ENCODE results near the gene HAL.

Gene HAL

GRCh38 chr12:95993907-95994306, 2.2 kb downstream of the HAL start:
- no peak overlapping the region for H3K4me2 ChIP-seq (ENCODE audit: low read depth, low read length)
- no peaks in the 10 kb centered on the region for H3K9me3 ChIP-seq (replicated peaks; ENCODE audit: insufficient read depth, low read length)
- H3F3A ChIP-seq (ENCODE audit: insufficient read depth, low read length) = no peaks in the 10 kb centered on the region
- H3K27ac ChIP-seq (ENCODE audit: low read length) = no peak overlapping the region
- no peaks in the 10 kb centered on the region for H4K20me1 ChIP-seq (ENCODE audit: insufficient read depth, low read length)
- no peaks in the 10 kb centered on the region for H3K36me3 ChIP-seq (replicated peaks; ENCODE audit: insufficient read depth, low read length)
- H3K79me2 ChIP-seq (ENCODE audit: low read length) = no peaks in the 10 kb centered on the region
- DNase-seq = no peak
- TF ChIP-seq EZH2 (optimal IDR thresholded peaks at IDR 0.05; ENCODE audit: low read depth, low read length) (no peak), EZH2phosphoT487 (IDR thresholded peaks at IDR 0.05; ENCODE audit: low read length) (no peak)
- TF ChIP-seq, protein P1, sequence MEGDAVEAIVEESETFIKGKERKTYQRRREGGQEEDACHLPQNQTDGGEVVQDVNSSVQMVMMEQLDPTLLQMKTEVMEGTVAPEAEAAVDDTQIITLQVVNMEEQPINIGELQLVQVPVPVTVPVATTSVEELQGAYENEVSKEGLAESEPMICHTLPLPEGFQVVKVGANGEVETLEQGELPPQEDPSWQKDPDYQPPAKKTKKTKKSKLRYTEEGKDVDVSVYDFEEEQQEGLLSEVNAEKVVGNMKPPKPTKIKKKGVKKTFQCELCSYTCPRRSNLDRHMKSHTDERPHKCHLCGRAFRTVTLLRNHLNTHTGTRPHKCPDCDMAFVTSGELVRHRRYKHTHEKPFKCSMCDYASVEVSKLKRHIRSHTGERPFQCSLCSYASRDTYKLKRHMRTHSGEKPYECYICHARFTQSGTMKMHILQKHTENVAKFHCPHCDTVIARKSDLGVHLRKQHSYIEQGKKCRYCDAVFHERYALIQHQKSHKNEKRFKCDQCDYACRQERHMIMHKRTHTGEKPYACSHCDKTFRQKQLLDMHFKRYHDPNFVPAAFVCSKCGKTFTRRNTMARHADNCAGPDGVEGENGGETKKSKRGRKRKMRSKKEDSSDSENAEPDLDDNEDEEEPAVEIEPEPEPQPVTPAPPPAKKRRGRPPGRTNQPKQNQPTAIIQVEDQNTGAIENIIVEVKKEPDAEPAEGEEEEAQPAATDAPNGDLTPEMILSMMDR (IDR thresholded peaks at IDR 0.05; ENCODE audit: low read length) = no peak
- H3K4me3 ChIP-seq (ENCODE audit: low read length) = no peak overlapping the region
- no peaks in the 10 kb centered on the region for H3K4me1 ChIP-seq (ENCODE audit: low read length)
- no peaks in the 10 kb centered on the region for H3K27me3 ChIP-seq (replicated peaks; ENCODE audit: insufficient read depth, low read length)
- H3K9me2 ChIP-seq (replicated peaks; ENCODE audit: insufficient read depth, low read length) = no peaks in the 10 kb centered on the region
- H3K9ac ChIP-seq (ENCODE audit: low read length) = no peak overlapping the region
- H2AFZ ChIP-seq (ENCODE audit: low read length) = no peak overlapping the region

DNA sequence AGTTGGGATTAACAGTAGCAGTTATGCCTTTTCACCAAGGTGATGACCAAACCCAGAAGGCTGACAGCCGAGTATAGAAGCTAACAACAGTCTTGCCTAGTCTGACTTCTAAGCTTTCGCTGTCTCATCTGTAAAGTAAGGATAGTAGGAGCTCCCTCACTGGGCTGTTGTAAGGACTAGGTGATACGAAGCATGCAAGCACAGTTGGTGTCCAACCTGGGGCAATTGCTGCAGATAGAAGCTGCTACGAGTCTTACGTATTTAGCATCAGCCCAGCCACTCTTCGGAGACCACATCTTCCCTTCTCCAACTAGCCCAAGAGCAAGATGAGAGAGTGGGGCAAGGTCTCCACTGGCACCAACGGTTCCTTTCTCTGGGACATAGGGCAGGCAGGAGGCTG, 6.0 kb downstream of the HAL start:
- H3K27me3 ChIP-seq (replicated peaks; ENCODE audit: insufficient read depth, low read length) = no peaks in the 10 kb centered on the region
- no peaks in the 10 kb centered on the region for H3K36me3 ChIP-seq (replicated peaks; ENCODE audit: insufficient read depth, low read length)
- H3K79me2 ChIP-seq (ENCODE audit: low read length) = no peaks in the 10 kb centered on the region
- no peaks in the 10 kb centered on the region for H3K9me3 ChIP-seq (replicated peaks; ENCODE audit: insufficient read depth, low read length)
- H3K4me3 ChIP-seq (ENCODE audit: low read length) = no peak overlapping the region
- H3F3A ChIP-seq (ENCODE audit: insufficient read depth, low read length) = no peaks in the 10 kb centered on the region
- no peak overlapping the region for H3K27ac ChIP-seq (ENCODE audit: low read length)
- no peaks in the 10 kb centered on the region for H3K9me2 ChIP-seq (replicated peaks; ENCODE audit: insufficient read depth, low read length)
- H3K9ac ChIP-seq (ENCODE audit: low read length) = no peak overlapping the region
- H3K4me2 ChIP-seq (ENCODE audit: low read depth, low read length) = no peak overlapping the region
- no peaks in the 10 kb centered on the region for H3K4me1 ChIP-seq (ENCODE audit: low read length)
- TF ChIP-seq EZH2 (optimal IDR thresholded peaks at IDR 0.05; ENCODE audit: low read depth, low read length) (no peak), EZH2phosphoT487 (IDR thresholded peaks at IDR 0.05; ENCODE audit: low read length) (no peak)
- TF ChIP-seq, protein P1 (IDR thresholded peaks at IDR 0.05; ENCODE audit: low read length) = no peak
- no peak for DNase-seq
- no peak overlapping the region for H2AFZ ChIP-seq (ENCODE audit: low read length)
- no peaks in the 10 kb centered on the region for H4K20me1 ChIP-seq (ENCODE audit: insufficient read depth, low read length)

GRCh38 chr12:95989504-95990123, 6.5 kb downstream of the HAL start:
- no peaks in the 10 kb centered on the region for H4K20me1 ChIP-seq (ENCODE audit: insufficient read depth, low read length)
- no peaks in the 10 kb centered on the region for H3K9me2 ChIP-seq (replicated peaks; ENCODE audit: insufficient read depth, low read length)
- no peak overlapping the region for H3K27ac ChIP-seq (ENCODE audit: low read length)
- no peak overlapping the region for H3K4me3 ChIP-seq (ENCODE audit: low read length)
- no peak overlapping the region for H3K9ac ChIP-seq (ENCODE audit: low read length)
- H3K79me2 ChIP-seq (ENCODE audit: low read length) = no peaks in the 10 kb centered on the region
- TF ChIP-seq EZH2phosphoT487 (IDR thresholded peaks at IDR 0.05; ENCODE audit: low read length) (no peak), EZH2 (optimal IDR thresholded peaks at IDR 0.05; ENCODE audit: low read depth, low read length) (no peak)
- TF ChIP-seq, protein P1 (IDR thresholded peaks at IDR 0.05; ENCODE audit: low read length) = no peak
- H3K9me3 ChIP-seq (replicated peaks; ENCODE audit: insufficient read depth, low read length) = no peaks in the 10 kb centered on the region
- no peaks in the 10 kb centered on the region for H3K27me3 ChIP-seq (replicated peaks; ENCODE audit: insufficient read depth, low read length)
- H3K4me2 ChIP-seq (ENCODE audit: low read depth, low read length) = no peak overlapping the region
- H3F3A ChIP-seq (ENCODE audit: insufficient read depth, low read length) = no peaks in the 10 kb centered on the region
- H2AFZ ChIP-seq (ENCODE audit: low read length) = no peak overlapping the region
- no peak for DNase-seq
- no peaks in the 10 kb centered on the region for H3K4me1 ChIP-seq (ENCODE audit: low read length)
- H3K36me3 ChIP-seq (replicated peaks; ENCODE audit: insufficient read depth, low read length) = no peaks in the 10 kb centered on the region
